Measurements from ENCODE around the gene IGF2BP2.

IGF2BP2 gene

DNA sequence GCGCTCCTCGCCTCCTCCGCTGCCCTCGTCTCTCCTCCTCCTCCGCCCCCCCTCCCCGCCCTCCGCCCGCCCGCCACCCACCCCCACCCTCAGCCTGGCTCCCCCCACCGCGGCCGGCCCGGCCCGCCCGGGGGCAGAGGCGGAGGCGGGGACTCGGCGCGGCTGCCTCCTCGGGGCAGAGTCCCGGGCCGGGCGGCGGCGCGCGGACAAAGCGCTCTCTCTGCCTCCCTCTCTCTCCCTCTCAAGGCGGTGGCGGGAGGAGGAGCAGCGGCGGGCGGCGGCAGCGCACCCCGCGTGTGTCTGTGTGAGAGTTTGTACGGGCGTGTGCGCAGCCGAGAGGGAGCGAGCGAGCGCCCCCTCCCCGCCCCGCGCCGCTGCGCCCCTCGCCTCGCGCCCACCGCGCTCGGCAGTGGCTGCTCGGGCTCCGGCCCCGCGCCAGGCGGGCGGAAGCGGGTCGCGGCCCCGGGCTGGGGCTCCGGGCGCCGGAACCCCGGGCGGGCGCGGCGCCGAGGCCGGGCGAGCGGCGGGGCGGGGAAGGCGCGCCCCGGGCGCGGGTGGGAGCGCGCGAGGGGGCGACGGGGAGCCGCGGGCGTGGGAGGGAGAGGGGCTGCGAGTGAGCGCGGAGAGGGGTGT lies at the start of gene IGF2BP2:
IGF2BP2 (minus strand) TSS at position 37 of the 633 bp plus-strand sequence. CDS start 82 bp downstream, outside the sequence.
- peak within 1 kb of the TSS; percentile 45 for H3K4me3 ChIP-seq (ENCODE audit: low read depth, low read length)
- TF ChIP-seq, protein P1, sequence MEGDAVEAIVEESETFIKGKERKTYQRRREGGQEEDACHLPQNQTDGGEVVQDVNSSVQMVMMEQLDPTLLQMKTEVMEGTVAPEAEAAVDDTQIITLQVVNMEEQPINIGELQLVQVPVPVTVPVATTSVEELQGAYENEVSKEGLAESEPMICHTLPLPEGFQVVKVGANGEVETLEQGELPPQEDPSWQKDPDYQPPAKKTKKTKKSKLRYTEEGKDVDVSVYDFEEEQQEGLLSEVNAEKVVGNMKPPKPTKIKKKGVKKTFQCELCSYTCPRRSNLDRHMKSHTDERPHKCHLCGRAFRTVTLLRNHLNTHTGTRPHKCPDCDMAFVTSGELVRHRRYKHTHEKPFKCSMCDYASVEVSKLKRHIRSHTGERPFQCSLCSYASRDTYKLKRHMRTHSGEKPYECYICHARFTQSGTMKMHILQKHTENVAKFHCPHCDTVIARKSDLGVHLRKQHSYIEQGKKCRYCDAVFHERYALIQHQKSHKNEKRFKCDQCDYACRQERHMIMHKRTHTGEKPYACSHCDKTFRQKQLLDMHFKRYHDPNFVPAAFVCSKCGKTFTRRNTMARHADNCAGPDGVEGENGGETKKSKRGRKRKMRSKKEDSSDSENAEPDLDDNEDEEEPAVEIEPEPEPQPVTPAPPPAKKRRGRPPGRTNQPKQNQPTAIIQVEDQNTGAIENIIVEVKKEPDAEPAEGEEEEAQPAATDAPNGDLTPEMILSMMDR (IDR thresholded peaks at IDR 0.05; ENCODE audit: control insufficient read depth, extremely low read depth, insufficient read depth), result peak; percentile 5; the same call in 1 of the 2 replicates
- DNase-seq (ENCODE audit: low read depth), result no peak

DNA sequence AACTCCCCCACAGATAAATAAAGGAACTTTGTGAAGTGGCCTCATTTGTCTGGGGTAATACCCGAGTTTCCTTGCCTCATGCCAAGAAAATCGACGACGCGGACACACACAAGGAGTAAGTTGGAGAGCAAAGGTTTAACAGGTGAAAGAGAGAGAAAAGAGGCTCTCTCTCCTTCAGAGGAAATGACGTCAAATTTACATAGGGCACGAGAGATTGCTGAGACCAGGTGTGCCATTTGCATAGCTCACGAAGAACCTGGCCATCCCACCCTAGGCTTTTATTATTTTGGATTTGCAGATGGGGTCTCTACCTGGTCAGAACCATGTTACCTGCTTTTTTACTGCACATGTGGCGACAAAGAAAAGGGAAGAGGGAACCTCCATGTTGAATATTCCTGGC lies 49.3 kb upstream of the IGF2BP2 start:
- H3K4me3 ChIP-seq (ENCODE audit: low read depth, low read length), result no peak overlapping the region
- TF ChIP-seq, protein P1 (IDR thresholded peaks at IDR 0.05; ENCODE audit: control insufficient read depth, extremely low read depth, insufficient read depth), result no peak
- no peak for DNase-seq (ENCODE audit: low read depth)

DNA sequence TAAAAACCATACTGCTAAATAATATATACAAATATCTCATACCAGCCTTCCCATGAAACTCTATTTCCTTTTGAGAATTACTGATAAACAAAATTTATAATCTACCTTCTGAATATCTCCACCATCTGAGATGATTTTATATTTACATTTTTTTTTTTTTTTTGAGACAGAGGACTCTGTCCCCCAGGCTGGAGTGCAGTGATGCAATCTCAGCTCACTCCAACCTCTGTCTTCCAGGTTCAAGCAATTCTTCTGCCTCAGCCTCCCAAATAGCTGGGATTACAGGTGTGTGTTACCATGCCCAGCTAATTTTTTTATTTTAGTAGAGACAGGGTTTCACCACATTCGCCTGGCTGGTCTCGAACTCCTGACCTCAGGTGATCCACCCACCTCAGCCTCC lies 42.8 kb upstream of the IGF2BP2 start:
- no peak for DNase-seq (ENCODE audit: low read depth)
- H3K4me3 ChIP-seq (ENCODE audit: low read depth, low read length), result no peak overlapping the region
- TF ChIP-seq, protein P1 (IDR thresholded peaks at IDR 0.05; ENCODE audit: control insufficient read depth, extremely low read depth, insufficient read depth), result no peak

DNA sequence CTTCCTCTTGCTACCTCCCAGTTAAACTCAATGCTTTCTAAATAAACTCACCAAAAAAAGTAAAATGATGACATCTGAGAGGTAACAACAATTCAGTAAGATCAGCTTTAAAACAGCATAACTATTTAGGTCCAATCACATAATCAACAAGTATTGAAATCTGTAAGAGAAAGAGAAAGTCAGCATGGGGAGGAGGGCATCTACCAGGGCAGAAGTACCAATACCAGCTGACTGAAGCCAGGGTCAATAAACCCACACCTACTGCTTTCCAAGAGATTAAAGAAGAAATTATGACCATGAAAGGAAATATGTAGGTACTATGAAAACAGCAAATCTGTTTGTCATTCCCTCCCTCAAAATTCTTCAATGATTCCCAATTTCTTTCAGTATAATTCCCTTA lies 42.2 kb upstream of the IGF2BP2 start:
- no peak overlapping the region for H3K4me3 ChIP-seq (ENCODE audit: low read depth, low read length)
- no peak for DNase-seq (ENCODE audit: low read depth)
- TF ChIP-seq, protein P1 (IDR thresholded peaks at IDR 0.05; ENCODE audit: control insufficient read depth, extremely low read depth, insufficient read depth), result no peak

DNA sequence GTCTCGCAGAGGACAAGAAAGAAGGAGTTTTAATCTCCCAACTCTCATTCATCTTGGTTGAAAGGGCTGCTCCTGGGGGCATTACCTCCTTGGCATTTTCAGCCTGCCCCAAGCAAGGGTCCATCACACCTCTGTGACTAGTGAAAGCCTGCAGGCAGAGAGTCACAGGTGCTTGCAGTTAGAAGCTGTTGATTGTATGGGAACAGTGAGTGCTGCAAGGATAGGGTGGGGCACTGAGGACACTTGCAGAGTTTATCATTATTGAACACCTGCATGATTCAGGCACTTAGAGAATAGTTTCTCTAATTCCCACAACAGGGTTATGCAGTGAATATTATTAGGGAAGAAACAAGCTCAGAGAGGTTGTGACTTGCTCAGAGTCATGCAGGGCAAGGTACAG lies 41.7 kb upstream of the IGF2BP2 start:
- no peak overlapping the region for H3K4me3 ChIP-seq (ENCODE audit: low read depth, low read length)
- TF ChIP-seq, protein P1 (IDR thresholded peaks at IDR 0.05; ENCODE audit: control insufficient read depth, extremely low read depth, insufficient read depth), result no peak
- no peak for DNase-seq (ENCODE audit: low read depth)

DNA sequence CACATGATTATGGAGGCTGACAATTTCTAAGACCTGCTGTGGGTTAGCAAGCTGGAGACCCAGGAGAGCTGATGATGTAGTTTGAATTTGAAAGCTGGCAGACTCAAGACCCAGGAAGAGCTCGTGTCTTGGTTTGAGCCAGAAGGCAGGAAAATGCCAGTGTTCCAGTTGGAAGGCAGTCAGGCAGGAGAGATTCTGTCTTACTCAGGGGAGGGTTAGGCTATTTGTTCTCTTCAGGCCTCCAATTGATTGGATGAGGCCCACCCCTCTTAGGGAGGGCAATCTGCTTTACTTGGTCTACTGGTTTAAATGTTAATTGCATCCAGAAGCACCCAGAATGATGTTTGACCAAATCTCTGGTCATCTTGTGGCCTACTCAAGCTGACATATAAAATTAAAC lies 40.4 kb upstream of the IGF2BP2 start:
- H3K4me3 ChIP-seq (ENCODE audit: low read depth, low read length), result no peak overlapping the region
- DNase-seq (ENCODE audit: low read depth), result no peak
- TF ChIP-seq, protein P1 (IDR thresholded peaks at IDR 0.05; ENCODE audit: control insufficient read depth, extremely low read depth, insufficient read depth), result no peak

DNA sequence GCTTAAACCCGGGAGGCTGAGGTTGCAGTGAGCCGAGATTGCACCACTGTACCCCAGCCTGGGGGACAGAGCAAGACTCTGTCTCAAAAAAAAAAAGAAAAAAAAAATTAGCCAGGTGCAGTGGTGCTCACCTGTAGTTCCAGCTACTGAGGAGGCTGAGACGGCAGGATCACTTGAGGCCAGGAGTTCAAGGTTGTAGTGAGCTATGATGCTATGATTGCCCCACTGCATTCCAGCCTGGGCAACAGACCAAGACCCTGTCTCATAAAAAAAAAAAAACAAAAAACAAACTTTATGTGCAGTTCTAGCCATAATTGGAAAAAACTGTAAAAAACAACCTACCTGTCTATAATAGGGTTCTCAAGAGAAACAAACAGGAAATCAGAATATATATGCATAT lies 39.9 kb upstream of the IGF2BP2 start:
- DNase-seq (ENCODE audit: low read depth), result no peak
- TF ChIP-seq, protein P1 (IDR thresholded peaks at IDR 0.05; ENCODE audit: control insufficient read depth, extremely low read depth, insufficient read depth), result no peak
- H3K4me3 ChIP-seq (ENCODE audit: low read depth, low read length), result no peak overlapping the region
